ENCODE measurements around the gene WNK1.
"Not testable (repeated sequence)": the region's sequence is repeated elsewhere in the genome, so short reads cannot be mapped to it uniquely, and the experiment has no call there.

WNK1 gene

GRCh38 chr12:751999-752694, at the start of gene WNK1:
WNK1 (plus strand) TSS chr12:752579; CDS start chr12:753566, 987 bp downstream.
- peak; percentile 97 for DNase-seq

DNA sequence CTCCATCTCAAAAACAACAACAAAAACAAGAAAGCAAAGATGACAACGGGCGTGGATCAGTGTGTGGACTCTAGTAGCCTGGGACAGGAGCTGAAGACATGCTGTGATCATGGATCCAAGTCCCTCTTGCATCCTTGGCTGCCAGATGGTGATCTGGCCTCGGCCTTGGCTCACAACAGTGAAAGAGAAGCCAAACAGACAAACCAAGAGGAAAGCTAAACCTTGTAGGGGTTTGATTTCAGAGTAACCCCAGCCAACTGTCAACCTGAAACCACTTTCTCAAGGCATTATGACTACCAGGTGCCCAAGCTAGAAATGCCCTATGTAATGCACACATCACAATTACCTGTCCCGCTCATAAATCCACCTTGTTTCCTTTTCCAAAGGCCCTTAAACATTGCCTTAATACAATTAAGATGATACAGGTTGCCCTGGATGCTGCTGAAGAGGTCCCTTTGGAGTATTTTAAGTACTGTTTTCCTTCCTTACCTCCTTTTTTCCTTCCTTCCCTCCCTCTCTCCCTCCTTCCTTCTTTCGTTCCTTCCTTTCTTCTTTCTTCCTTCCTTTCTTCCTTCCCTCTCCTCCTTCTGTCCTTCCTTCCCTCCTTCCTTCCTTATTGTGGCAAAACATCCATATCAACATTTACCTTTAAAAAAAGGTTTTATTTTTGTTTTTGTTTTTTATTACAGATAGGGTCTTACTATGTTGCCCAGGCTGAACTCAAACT, 47.7 kb upstream of the WNK1 start:
- no peak for DNase-seq

GRCh38 chr12:708084-708483, 44.3 kb upstream of the WNK1 start:
- not testable (repeated sequence) for DNase-seq

DNA sequence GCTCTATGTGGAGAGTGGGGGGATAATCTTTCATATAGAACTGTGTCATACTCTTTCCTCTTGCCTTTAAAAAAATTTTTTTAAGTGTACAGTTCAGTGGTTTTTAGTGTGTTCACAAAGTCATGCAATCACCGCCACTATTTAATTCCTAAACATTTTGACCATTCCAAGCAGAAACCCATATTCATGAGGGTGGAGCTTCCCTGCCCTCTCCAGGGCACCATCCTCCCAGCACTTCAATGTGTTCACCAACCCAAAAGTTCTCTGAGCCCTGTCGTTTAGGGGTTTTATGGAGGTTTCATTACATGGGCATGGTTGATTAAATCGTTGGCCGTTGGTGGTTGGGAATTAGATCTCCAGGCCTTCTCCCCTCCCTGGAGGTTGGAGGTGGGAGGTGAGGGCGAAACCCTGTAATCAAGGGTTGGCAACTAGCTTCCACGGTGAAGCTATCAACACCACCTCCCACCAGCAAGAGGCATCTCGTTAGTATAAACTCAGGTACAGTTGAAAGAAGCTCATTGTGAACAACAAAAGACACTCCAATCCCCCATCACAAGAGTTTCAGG, 42.8 kb upstream of the WNK1 start:
- DNase-seq, result no peak

DNA sequence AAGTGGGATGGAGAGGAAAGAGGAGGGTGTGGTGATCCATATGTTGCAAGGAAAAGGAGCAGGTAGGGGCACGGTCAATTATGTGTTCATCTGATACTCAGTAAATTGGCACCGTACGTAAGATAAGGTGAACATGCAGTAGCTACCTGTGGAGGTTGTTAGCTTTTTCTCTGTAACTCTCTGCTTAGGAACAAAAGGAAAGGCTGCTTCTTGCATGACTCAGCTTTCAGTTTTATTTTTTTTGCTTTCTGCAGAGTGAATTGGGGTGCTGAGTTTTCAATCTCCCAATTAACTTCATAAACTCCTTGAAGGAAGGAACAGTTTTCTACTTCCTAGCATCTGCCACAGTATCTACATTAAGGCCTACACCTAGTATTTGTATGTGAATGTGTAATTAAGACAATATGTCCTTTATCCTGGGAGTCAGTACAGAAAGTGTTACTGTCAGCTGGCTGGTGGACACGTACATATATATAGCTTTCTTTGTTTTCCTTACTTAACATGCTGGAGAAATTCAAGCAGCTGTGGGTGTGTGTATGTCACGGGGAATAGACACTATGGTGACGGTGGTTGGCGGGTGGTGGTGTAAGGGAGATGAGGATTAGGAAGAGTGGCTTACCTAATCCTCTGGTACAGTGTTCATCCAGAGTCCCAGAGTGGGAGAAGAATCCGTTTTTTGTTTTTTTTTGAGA, 40.1 kb upstream of the WNK1 start:
- no peak for DNase-seq

GRCh38 chr12:713281-713875, 39.0 kb upstream of the WNK1 start:
- no peak for DNase-seq

DNA sequence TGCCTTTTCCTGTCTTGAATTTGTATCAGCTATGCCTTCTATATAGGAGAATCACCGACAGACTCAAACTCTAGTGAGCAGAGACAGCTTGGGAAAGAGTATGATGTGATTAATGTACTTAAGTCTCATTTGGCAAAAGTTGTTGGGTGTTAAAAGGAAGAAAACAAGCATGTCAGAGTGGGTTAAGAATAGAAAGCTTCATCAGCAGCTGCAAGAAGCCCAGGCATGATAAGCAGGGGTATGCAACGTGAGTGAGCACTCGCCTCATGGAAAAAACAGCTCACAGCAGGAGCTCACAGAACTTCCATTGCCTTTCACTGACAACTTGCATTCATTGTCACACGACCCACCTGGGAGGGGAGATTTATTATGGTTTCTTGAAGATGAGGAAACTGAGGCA, 35.9 kb upstream of the WNK1 start:
- no peak for DNase-seq

DNA sequence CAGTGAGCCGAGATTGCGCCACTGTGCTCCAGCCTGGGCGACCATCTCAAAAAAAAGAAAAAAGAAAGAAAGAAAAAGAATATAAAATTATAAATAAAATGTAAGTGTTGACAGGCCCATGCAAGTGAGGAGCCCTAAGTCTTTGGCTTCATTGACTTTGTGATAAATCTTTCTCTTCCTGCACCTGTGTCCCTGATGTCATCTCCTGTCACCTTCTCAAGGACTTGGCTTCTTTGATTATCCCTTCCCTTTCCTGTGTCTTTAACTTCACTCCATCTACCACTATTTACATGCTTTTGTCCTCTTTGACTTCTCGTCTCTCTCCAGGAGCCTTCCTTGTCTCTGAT, 33.6 kb upstream of the WNK1 start:
- no peak for DNase-seq

DNA sequence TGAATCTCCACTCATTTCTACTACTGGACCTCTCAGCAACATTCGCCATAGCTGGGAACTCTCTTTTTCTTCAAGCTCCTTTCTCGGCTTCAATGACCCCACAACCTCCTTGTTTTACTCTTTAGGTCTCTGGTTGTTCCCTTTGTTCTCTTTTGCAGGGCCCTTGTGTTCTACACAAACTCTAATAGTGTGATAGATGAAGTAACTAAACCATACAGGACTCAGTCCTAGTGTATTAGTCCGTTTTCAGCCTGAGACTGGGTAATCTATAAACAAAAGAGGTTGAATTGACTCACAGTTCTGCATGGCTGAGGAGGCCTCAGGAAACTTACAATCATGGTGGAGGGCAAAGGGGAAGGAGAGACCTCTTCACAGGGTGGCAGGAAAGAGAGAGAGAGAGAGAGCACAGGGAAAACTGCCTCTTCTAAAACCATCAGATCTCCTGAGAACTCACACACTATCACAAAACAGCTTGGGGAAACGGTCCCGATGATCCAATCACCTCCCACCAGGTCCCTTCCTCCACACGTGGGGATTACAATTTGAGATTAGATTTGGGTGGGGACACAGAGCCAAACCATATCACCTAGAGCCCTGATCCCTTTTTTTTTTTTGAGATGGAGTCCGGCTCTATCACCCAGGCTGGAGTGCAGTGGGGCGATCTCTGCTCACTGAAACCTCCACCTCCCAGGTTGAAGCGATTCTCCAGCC, 32.0 kb upstream of the WNK1 start:
- DNase-seq, result no peak

DNA sequence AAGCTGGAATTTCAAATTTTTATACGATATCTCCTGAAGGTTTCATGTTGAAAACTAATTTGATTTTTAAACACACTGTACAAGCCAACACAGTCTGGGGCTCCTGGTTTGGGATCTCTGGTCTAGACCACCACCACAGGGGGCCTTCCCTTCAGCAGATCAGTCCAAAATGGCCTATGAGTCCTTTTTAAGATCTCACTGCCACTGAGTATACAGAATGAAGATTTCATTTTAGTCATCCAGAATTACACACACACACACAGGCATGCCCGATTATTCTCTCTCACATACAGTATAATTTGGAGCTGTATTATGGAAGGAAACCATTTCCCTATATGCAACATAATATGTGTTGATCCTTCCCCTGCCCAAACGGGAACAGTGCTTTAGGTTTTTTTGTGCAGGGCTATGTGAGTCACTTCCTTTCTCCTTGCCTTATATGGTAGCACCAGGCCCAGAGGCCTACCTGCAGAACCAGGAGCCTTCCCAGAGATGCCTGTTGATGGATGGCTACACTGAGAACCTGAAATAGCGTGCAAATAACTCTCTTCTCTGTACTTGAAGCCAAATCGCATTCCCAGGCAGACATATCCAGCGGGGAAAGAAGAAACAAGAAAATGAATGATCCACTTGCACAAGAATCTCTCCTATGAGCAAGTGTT, 28.1 kb upstream of the WNK1 start:
- DNase-seq, result peak; percentile 26

GRCh38 chr12:725076-725475, 27.3 kb upstream of the WNK1 start:
- DNase-seq, result no peak

DNA sequence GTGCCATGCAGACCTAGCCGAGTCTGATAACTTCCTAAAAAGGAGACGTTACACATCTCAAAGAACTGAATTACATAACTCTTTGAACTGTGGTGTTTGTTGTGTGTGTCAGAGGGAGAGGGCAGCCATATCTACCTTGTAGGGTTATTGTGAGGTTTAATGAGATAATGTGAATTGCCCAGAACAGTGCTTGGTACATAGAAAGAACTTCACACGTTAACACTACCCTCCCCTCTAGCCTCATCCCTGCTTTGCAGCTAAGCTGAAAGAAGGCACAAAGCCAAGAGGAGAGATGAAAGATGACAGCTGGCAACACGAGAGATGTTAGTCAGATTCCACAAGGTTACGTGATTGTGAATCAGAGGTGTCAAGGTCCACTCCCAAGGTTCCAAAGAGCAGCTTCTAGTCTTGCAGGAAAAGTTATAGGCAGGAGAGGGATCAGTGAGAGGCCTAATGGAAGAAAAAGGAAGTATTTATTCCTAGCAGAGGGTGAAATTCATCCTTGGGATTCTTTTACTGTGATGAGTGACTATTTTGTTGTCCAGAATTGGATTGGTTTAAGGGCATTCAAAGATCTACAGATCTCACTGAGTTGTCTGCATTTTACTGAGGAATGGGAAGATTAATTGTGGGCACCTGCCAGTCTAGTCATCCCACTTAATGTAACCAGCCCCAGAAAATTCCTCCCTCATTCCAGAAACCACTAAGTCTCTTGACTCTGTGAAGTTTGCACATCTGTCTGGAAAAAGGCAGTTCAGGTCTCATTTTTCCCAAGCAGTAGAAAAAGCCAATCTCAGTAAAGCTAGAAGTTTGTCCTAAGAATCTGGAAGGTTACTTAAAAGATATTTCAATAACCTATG, 25.9 kb upstream of the WNK1 start:
- no peak for DNase-seq

- no peak for DNase-seq
These were observed 25.1 kb upstream of the WNK1 start for GRCh38 chr12:727321-727720.

- DNase-seq, result peak; percentile 37
These were observed 23.6 kb upstream of the WNK1 start for GRCh38 chr12:728781-729180.

DNA sequence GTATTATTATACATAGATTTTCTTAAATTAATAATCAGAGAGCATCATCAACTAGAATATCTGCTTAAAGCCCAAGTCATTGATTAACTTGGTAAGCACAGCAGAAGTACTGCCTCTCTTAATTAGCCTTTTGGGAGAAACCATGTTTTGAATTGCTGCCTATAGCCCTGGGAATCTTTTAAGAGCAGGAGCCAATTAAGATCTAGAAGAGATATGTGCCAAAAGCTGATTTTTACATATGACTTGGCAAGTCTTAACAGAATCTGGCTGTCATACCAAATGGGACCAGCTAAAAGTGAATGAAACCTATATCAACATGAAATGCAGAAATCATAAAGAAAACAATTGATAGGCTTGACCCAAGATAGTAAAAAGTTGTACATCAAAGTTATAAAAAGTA, 23.2 kb upstream of the WNK1 start:
- DNase-seq, result no peak

DNA sequence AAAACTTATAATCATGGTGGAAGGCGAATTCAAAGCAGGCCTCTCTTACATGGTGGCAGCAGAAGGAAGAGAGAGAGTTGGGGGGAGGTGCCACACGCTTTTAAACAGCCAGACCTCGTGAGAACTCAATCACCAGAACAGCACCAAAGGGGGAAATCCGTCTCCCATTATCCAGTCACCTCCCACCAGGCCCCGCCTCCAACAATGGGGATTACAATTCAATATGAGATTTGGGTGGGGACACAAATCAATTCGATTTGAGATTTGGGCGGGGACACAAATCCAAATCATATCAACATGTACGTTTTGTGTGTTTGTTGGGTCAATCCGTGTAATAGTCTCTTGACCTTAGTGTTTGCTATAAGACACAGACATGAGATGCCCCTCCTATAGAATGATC, 21.8 kb upstream of the WNK1 start:
- no peak for DNase-seq

DNA sequence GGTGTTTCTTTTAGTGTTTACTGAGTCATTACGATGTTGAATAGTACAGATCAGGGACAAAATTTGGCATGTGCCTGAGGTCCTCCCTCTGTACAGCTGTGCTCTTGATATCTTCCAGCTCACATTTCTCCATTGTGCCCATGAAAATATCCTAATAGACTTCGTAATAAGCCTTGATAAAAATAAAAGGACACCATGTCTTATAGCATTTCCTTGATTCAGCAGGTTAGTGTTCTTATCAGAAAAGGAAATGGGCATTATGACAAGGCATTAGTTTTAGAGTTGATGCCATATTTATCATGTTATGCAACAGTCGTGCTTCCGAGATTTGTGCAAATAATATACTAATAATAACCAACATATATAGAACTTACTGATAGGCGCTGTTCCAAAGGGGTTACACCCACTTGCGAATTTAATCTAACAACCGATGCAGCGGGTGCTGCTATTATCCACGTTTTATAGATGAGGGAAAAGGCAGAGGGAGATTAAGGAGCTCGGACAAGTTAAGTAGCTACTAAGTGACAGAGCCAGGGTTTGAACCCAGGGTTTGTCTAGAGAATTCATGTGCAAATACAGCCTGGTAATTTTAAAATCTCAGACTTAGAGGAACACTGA, 15.1 kb upstream of the WNK1 start:
- DNase-seq, result no peak

- no peak for DNase-seq
These were observed 13.7 kb upstream of the WNK1 start for GRCh38 chr12:738712-739111.

DNA sequence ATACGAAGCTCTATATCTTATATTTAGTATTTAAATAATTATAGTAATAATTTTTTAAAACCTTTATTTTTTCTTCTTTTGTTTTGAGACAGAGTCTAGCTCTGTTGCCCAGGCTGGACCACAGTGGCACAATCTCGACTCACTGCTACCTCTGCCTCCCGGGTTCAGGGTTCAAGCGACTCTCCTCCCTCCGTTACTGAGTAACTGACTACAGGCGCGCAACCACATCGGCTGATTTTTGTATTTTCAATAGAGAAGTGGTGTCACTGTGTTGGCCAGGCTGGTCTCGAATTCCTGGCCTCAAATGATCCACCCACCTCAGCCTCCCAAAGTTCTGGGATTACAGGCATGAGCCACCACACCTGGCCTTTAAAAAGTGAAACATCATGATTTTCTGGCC, 13.0 kb upstream of the WNK1 start:
- no peak for DNase-seq

DNA sequence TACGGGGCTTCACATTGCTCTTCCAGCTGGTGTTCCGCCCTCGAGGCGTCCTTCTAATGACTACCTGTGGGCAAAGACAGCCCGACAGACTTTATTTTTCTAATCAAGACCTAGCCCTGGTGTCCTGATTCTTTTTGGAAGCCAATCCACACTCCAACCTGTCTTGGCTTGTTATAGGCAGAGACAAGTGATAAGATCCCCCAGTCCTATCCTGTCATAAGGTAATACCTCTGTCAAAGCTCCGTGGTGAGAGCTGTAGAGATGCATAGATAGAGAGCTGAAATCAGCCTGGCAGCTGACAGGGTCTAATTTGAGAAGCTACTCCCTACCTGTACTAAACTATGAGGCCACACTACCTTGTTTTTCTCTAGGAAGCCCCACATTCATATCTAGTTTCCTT, 11.5 kb upstream of the WNK1 start:
- DNase-seq, result no peak

- no peak for DNase-seq
These were observed 2.6 kb upstream of the WNK1 start for GRCh38 chr12:749751-750270.
